GM19193 (cell line): ENCODE results near the gene CAB39.

Experiments used
- POLR2A ChIP-seq: IDR thresholded peaks from 4 replicates; pipeline ENCODE4 v1.6.1; 2011; ENCODE audit not compliant: insufficient read depth, insufficient read length; ENCODE audit errors: extremely low read depth

Gene CAB39

GRCh38 chr2:230754200-230754599 is 41.6 kb downstream of the CAB39 start:
- TF ChIP-seq POLR2A, result no peak

DNA sequence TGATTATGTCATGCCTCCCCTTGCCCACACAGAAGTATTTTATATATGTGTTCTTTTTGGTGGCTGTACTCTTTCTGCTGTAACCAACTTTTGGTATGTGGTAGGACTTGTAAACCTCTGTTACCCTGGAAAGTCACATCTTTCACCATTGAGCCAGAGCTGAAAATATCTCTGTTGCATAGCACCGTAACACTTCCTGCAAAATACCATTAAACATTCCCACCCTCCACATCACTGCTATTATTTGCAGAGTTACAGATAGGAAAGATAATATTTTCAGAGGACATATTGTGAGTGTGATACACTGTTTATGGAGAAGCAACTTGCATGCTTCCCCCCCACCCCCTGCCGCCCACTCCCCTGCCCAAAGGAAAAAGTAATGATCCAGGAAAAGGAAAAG is 44.8 kb downstream of the CAB39 start:
- no peak for TF ChIP-seq POLR2A

DNA sequence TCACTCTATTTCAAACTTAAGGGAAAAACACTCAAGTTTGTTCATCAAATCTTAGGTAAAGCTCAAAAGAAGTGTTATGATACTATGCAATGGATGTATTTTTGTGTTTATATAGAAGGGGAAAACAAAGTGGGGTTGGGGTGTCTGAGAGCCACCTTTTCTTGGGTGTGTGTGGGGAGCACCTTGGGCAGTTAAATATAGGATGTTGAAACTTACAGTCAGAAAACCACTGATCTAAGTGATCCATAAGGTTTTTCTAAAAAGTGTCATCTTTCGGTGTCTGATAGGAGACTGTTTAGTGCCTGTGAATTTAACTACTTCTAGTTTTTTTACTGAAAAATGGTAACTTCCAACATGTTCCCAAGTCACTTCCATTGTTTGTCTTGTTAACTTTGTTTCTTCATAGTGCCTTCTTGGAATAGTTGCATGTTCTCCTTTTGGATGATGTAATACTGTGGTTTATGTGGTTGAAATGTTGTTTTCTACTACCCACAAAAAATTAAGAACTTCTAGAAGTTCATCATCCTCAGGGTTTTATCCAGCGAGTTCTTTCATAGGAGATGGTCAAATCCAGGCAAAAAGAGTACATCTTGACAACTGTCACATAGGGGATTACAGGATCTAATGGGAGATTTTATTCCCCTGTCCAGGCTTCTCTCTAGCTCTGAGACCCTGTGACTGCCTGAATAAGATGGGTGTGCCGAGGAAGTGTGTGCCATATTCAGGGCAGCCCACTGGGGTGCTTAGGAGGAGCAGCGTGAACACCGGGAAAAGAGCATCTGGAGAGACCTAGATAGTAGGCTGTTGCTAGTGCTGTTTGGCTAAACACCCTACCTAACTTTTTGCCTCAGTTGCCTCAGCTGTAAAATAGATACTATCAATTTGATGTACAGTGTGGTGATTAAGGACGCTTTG is 46.2 kb downstream of the CAB39 start:
- no peak for TF ChIP-seq POLR2A

DNA sequence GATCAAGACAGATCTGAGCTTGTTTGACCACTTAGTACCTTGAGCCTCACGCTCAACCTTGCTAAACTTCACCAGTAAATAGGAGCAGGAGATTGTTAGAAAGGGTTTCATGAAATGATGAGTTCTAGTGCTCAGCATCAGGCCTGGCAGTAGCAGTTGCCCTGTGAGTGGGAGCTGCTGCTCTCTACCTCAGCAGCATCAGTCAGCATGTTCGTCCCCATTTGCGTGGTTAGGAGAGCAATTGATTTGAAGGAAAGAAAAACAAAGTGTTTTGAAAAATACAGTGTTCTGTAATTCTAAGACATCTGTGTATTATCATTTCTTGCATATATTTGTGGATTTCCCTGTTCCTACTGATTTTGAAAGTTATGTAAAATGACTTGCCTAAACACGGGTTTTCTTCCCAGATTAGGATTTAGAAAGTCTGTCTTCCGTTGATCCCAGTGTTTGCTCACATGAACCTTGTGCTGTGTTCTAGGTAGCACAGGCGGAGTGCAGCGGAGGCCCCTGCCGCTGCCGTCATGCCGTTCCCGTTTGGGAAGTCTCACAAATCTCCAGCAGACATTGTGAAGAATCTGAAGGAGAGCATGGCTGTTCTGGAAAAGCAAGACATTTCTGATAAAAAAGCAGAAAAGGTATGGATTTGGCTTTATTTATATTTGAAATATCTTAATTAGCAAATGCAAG is 47.0 kb downstream of the CAB39 start:
- no peak for TF ChIP-seq POLR2A

DNA sequence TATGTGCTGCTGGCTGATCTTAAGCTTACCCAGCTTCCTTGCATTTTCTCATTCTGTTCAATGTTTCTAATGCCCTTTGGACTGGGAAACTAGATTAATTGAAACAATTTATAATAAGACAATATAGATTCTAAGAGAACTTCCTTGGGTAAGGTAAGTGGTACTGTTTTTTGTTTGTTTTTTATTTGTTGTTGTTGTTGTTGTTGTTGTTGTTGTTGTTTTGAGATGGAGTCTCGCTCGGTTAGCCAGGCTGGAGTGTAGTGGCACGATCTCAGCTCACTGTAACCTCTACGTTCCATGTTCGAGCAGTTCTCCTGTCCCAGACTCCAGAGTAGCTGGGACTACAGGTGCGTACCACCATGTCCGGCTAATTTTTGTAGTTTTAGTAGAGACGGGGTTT is 49.1 kb downstream of the CAB39 start:
- TF ChIP-seq POLR2A, result no peak

- TF ChIP-seq POLR2A, result no peak
These were observed 49.8 kb downstream of the CAB39 start for GRCh38 chr2:230762317-230762896.

- TF ChIP-seq POLR2A, result no peak
These were observed 51.7 kb downstream of the CAB39 start for GRCh38 chr2:230764346-230764745.

GRCh38 chr2:230765611-230766300 is 53.1 kb downstream of the CAB39 start:
- TF ChIP-seq POLR2A, result no peak

DNA sequence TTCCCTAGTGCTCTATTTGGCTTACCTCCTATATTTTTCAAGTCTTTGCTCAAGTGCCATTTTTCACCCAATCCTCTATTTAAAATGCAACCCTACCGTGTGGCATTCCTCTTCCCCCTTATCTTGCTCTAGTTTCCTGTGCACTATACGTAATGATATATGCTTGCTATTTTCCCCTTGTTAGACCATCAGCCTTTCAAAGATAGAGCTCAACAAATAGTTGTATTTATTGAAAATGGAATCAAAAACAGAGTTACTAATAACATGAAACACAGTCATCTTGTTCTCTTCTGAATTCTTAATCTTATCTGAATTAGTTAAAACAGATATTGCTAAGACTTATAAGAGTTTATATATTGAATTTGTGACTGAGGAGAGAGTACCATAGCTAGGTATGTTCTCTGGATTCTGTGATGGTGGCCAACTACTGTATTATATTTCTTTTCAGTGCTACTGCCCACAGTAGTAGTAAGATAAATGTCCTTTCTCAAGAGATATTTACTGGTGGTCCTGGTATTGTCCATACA is 55.3 kb downstream of the CAB39 start:
- TF ChIP-seq POLR2A, result no peak

- TF ChIP-seq POLR2A, result no peak
These were observed 58.2 kb downstream of the CAB39 start for GRCh38 chr2:230770804-230771203.

GRCh38 chr2:230772156-230772555 is 59.5 kb downstream of the CAB39 start:
- TF ChIP-seq POLR2A, result no peak

DNA sequence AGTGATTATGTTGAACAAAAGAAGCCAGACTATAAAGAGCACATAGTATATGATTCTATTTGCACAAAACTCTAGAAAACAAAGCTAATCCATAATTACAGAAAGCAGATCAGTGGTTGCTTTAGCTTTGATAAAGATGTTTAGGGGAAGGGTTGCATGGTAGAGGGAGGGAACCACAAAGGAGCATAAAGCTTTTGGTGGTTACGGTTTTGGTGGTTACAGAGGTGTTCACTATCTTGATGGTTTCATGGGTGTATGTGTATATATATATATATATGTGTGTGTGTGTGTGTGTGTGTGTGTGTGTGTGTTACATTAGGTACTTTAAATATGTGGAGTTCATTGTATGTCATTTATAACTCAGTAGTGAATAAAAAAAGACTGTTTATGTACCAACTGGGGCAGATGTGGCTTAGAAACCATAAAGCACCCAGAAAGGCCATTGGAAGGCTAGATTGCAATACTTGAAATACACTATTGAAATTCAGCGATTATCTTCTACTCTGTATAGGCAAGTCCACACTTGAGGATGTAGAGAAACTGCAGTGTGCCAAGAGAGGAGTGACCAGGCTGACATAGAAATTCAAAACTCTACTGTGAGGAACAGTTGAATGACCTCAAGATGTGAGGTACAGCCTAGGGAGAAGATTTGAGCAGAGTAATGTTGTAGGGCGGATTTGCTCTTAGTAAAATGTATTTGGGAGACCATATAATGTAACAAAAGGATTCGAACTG is 60.6 kb downstream of the CAB39 start:
- TF ChIP-seq POLR2A, result no peak

DNA sequence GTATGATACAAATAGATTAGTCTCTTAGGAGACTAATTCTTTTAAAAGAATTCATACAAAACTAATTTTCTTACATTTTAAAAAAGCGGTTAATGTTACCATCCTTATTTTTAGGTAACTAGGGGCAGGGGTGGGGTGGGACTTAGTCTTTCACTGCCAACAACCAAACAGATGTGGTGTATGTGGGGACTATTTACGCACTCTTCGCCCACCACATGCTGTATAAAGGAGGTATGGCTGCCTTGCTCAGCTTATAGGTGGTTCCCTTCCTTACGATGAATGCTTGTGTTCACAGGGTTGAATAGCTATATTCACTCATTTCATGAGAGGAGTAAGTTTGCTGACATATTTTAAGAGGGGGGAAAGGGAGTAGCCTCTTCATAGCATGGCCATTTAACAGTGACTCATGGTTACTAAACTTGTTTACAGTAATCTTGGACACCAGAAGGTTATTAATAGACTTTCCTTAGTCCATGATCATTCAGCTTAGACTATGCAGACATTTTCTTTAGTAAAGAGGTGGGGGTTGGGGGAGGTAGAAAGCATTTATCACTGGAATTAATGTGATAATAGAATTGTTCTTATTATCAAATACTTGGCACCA is 61.8 kb downstream of the CAB39 start:
- TF ChIP-seq POLR2A, result no peak

DNA sequence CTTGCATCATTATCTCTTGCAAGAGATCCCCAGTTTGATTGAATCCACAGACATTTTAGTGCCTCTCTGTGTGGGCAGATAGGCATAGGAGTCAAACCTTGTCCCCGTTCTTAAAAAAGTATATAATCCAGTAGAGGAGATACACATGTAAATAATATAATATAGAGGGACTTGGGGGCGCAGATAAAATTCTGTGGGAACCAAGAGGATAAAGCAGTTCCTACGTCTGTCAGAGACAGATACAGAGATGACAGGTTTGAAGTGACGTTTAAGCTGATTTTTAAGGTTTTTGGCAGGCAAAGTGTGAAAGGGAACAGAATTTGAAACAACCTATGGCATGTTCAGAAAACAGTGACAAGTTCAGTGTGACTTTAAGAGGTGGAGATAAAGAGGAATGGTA is 63.1 kb downstream of the CAB39 start:
- TF ChIP-seq POLR2A, result no peak
